ENCODE measurements around the gene ZPLD1. TPM values are rescaled to one million over a fixed set of nuclear protein-coding genes. Genes with fewer than 3 reads are reported as not detected.

The ZPLD1 gene
- total RNA-seq, 1 experiment from 2014 or later, result not detected

GRCh38 chr3:102457644-102458043 is 22.8 kb downstream of the ZPLD1 start:
- H3K9ac ChIP-seq (ENCODE audit: low read length), result no peak overlapping the region
- ChIA-PET CTCF (no interaction called here), POLR2A (no interaction called here), RAD21 (ENCODE audit: low non-redundant PET in 1 of 2, low total read pairs in 2 of 2, uncharacterized antibody in 2 of 2, unreplicated experiment in 2 of 2) (no interaction called here)
- H3K4me1 ChIP-seq (ENCODE audit: control insufficient read depth in 1 of 2, insufficient read depth in 2 of 2, low read length in 2 of 2), result peaks cover 0 to 12% of the 10 kb centered on the region in 2 experiments; a peak in 2 of 4 replicates
- no peaks in the 10 kb centered on the region for H3K27me3 ChIP-seq (ENCODE audit: insufficient read depth, low read length)
- no peak overlapping the region for H3K4me2 ChIP-seq (ENCODE audit: low read length)
- intact Hi-C loops (cut with micrococcal nuclease), result no loop called here
- H4K20me1 ChIP-seq (ENCODE audit: insufficient read depth), result no peaks in the 10 kb centered on the region
- ATAC-seq, result no peak
- BruUV-seq (replicated peaks), result no TSS peak
- no peaks in the 10 kb centered on the region for H3K36me3 ChIP-seq (ENCODE audit: control insufficient read depth in 1 of 2, insufficient read depth in 2 of 2, low read length in 2 of 2)
- H3K79me2 ChIP-seq (ENCODE audit: insufficient read depth, low read length), result no peaks in the 10 kb centered on the region
- H3K4me3 ChIP-seq (replicated peaks in 1 of 2; ENCODE audit: low read depth in 1 of 2, low read length in 2 of 2), result no peak overlapping the region
- H3K9me3 ChIP-seq (ENCODE audit: control insufficient read depth in 1 of 2, insufficient read depth in 1 of 2, low read depth in 1 of 2, low read length in 2 of 2), result no peaks in the 10 kb centered on the region
- no peak overlapping the region for H3K27ac ChIP-seq (ENCODE audit: low read depth, low read length)
- no peak for TF ChIP-seq REST (IDR thresholded peaks at IDR 0.05; ENCODE audit: low read depth)
- TF ChIP-seq ZNF274 (IDR thresholded peaks at IDR 0.05; ENCODE audit: low read depth, low read length), result no peak
- no peak for TF ChIP-seq SIN3A (IDR thresholded peaks at IDR 0.05; ENCODE audit: low read depth)
- no peak for TF ChIP-seq SP1 (IDR thresholded peaks at IDR 0.05; ENCODE audit: low read depth)
- no peak for TF ChIP-seq POLR2AphosphoS5 (IDR thresholded peaks at IDR 0.05; ENCODE audit: low read depth, low read length)
- TF ChIP-seq ZBTB33 (IDR thresholded peaks at IDR 0.05; ENCODE audit: extremely low read depth, insufficient replicate concordance, low read length), result no peak
- TF ChIP-seq EGR1 (IDR thresholded peaks at IDR 0.05; ENCODE audit: low read depth), result no peak
- TF ChIP-seq MAX (IDR thresholded peaks at IDR 0.05), result no peak
- no peak for TF ChIP-seq ELF1 (IDR thresholded peaks at IDR 0.05; ENCODE audit: borderline replicate concordance, low read depth)
- TF ChIP-seq EZH2 (IDR thresholded peaks at IDR 0.05), result no peak
- no peaks in the 10 kb centered on the region for H3K9me2 ChIP-seq (ENCODE audit: insufficient read depth)
- DNase-seq (ENCODE audit: low read depth, low spot score), result no peak
- no peak overlapping the region for H2AFZ ChIP-seq (ENCODE audit: low read depth, low read length, poor library complexity, severe bottlenecking)

All from HCT116 (cell line).